ENCODE results near the gene KPNA2.
A peak's percentile ranks its signal among the peaks of the same experiment; 100 is the strongest.
"Not testable (repeated sequence)": the region's sequence is repeated elsewhere in the genome, so short reads cannot be mapped to it uniquely, and the experiment has no call there.

KPNA2 gene

DNA sequence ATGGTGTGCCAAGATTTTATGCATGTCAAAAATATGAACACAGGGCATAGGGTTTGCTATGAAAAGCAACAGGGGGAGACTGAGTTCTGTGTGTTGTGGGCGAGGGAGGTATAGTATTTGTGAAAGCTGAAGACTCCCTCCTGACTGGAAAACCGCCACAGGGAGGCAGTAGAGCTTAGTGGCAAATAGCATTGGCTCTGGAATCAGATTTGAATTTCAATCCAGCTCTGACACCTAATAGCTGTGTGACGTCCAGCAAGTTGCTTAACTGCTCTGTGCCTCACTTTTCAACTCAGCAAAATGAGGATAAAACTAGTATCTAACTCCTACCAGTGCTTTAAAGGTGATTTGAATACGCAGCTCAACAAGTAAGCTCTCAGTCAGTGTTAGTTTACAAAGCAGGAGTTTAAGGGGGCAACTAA, 22.0 kb downstream of the KPNA2 start:
- DNase-seq (ENCODE audit: low read depth in 2 of 2) = peak in 1 of 2 donors; percentile 23

DNA sequence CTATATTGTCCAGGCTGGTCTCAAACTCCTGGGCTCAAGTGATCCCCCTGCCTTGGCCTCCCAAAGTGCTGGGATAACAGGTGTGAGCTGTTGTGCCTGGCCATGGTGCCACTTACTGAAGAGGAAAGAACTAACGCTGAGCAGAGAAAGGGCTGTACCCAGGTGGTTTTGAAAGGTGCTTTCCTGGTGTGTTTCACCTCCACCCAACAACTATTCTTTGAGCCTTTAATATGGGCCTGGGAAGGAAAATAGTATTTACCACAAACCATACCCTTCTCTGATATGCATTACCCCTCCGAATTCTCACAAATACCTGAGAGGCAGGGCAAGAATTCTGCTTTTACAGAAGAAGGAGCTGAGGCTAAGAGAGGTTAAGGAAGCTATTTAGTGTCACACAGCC, 24.8 kb downstream of the KPNA2 start:
- DNase-seq (ENCODE audit: low read depth in 2 of 2) = no peak

DNA sequence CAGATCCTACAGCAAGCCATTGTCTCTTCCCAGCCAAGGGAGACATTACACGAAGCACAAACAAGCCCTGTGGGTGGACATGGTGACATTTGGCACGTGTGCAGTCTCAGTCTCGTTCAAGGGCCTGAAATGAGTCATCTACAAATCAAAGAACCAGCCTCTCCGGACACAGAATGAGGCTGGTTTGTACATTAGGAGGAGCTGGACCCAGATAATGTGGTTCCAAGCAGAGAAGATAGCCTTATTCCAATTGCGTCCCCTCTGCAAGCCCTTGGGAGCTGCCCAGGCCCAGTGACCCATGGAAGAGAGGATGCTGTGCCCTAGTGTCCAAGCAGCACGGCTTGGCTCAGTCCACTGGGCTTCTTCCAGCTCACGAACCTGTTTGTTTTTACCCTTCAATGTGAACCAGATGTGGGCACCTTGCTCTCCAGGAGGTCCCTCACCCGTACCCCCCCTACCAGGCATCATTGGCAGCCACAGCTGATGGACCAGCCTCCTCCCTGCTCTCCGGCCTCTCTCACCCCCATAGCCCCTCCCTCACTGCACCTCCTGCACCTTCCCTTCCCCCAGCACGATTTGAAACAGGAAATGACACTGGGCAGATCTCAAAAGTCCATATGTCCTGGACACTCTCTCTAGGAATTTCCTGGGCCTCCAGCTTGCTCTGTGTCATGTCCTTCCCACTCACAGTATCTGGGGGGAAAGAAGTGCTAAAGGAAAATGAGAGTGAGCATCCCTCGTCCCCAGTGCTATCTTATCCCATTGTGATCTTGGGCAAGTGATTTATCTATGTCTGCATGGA, 26.2 kb downstream of the KPNA2 start:
- no peak for DNase-seq (ENCODE audit: low read depth in 2 of 2)

DNA sequence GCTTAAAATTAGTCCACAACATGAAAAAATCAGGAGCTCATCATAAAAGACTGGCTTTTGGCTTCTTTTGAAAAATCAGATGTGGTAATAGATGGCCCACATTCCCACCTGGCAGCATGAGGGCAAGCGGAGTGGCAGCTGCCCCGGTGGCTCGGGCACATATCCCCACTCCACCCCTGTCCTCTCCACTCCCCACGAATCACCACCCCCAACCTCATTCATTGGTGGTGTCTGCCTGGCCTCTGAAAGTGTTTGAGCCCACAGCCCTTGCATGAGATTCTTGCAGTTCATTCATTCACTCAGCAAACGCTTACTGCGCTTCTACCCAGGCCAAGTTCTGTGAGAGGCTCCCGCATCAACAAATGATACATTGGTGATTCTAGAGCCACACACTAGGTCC, 29.8 kb downstream of the KPNA2 start:
- not testable (repeated sequence) for DNase-seq (ENCODE audit: low read depth in 2 of 2)

DNA sequence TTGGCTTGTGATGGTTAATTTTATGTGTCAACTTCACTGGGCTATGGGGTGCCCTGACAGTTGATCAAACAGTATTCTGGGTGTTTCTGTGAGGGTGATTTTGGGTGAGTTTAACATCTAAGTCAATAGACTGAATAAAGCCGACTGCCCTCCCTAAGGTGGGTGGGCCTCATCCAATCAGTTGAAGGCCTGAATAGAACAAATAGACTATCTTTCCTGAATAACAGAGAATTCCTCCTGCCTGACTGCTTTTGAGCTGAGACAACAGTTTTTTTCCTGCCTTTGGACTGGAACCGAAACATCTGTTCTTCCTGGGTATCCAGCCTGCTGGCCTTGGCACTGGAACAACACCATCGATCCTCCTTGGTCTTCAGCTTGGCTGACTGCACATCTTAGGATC, 33.0 kb downstream of the KPNA2 start:
- not testable (repeated sequence) for DNase-seq (ENCODE audit: low read depth in 2 of 2)

DNA sequence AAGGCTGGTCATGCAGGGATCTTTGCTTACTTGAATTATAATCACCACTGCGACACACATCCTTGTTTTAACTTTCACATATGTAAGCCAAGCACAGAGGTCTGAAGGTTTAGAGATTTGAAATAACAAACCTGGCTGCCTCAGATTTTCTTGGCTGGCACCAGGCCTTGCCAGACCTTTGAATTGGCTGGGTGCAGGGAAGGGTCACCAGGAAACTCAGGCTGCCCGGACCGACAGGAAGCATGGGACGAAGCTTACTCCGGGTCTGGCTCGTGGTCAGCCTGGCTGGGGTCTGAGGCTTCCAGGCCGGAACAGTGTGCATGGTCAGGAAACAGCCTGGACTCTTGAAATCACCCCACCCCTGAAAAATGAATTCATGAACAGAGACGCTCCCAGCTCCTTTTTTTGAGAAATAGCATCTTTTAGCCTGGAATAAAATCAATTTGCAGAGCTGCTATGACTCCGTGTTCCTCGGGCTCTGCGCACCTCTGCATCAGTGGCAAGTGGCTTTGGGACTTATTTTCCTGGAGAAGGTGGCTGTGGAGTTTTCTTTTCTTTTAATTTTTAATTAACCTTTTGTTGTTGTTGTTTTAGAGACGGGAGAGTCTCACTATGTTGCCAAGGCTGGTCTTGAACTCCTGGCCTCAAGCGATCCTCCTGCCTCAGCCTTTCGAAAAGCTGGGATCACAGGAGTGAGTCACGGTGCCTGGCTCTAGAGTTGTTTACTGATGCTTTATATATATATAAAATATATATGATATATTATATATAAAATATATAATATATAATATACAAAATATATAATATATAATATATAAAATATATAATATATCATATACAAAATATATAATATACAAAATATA, 35.3 kb downstream of the KPNA2 start:
- DNase-seq (ENCODE audit: low read depth in 2 of 2) = not testable (repeated sequence)

DNA sequence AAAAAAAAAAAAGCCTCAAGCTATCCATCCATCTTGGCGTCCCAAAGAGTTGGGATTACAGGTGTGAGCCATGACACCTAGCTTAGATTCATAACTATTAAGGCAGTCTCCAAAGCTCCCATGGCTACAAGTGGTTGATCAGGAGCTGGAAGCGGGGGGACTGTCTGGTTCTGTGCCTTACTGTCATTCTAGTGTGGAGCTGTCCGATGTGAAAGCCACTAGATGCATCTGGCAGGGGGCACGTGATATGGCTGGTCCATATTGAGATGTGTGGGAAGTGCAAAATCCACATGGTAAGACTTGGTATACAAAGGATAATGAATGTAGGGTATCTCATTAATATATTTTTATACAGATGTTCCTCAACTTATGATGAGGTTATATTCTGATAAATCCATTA, 38.7 kb downstream of the KPNA2 start:
- DNase-seq (ENCODE audit: low read depth in 2 of 2) = no peak

DNA sequence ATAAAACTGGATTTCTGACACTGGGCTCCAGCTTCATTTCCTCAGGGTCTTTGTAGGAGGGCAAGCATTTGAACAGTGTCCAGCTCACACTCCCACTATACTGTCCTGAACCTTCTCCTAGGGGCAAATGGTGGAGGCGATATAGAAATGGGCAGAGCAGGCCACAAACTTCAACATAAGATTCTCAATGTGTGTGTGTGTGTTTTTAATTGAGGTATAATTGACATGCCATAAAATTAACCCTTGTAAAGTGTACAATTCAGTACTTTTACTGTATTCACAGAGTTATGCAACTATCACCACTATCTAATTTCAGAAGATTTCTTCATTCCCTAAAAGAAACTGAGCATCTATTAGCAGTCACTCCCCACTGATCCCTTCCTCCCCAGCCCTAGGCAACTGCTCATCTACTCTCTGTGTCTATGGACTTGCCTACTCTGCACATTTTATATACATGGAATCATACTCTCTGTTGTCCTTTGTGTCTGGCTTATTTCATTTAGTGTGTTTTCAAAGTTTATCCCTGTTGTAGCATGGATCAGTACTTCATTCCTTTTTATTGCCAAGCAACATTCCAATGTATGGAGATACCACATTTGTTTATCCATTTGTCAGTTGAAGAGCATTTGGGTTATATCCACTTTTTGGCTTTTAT, 40.5 kb downstream of the KPNA2 start:
- not testable (repeated sequence) for DNase-seq (ENCODE audit: low read depth in 2 of 2)

DNA sequence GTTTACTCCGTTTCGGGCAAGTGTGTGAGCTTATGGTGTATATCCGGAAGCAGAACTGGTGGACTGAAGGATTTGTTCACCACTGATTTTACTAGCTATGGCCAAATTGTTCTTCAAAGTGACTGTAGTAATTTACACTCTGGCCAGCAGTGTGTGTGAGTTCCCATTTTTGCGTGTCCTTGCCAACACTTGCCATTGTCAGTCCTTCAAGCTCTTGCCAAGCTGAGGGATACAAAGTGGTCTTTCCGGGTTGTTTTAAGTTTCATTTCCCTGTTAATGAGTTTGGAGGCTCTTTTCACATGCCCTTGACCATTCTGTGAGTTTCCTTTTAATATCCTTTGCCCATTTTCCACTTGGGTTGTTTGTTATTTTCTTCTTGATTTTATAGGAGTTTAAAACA, 42.0 kb downstream of the KPNA2 start:
- not testable (repeated sequence) for DNase-seq (ENCODE audit: low read depth in 2 of 2)

DNA sequence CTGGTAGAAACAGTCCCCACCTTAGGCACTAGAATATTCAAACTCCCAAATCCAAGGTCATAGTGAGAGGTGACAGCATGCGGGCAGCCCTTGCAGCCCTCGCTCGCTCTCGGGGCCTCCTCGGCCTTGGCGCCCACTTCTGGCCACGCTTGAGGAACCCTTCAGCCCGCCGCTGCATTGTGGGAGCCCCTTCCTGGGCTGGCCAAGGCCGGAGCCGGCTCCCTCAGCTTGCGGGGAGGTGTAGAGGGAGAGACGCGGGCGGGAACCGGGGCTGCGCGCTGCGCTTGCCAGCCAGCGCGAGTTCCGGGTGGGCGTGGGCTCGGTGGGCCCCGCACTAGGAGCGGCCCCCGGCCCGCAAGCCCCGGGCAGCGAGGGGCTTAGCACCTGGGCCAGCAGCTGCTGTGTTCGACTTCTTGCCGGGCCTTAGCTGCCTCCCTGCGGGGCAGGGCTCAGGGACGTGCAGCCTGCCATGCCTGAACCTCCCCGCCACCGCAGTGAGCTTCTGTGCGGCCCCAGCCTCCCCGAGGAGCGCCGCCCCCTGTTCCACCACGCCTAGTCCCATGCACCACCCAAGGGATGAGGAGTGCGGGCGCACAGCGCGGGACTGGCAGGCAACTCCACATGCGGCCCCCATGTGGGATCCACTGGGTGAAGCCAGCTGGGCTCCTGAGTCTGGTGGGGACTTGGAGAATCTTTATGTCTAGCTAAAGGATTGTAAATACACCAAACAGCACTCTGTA, 45.0 kb downstream of the KPNA2 start:
- no peak for DNase-seq (ENCODE audit: low read depth in 2 of 2)

DNA sequence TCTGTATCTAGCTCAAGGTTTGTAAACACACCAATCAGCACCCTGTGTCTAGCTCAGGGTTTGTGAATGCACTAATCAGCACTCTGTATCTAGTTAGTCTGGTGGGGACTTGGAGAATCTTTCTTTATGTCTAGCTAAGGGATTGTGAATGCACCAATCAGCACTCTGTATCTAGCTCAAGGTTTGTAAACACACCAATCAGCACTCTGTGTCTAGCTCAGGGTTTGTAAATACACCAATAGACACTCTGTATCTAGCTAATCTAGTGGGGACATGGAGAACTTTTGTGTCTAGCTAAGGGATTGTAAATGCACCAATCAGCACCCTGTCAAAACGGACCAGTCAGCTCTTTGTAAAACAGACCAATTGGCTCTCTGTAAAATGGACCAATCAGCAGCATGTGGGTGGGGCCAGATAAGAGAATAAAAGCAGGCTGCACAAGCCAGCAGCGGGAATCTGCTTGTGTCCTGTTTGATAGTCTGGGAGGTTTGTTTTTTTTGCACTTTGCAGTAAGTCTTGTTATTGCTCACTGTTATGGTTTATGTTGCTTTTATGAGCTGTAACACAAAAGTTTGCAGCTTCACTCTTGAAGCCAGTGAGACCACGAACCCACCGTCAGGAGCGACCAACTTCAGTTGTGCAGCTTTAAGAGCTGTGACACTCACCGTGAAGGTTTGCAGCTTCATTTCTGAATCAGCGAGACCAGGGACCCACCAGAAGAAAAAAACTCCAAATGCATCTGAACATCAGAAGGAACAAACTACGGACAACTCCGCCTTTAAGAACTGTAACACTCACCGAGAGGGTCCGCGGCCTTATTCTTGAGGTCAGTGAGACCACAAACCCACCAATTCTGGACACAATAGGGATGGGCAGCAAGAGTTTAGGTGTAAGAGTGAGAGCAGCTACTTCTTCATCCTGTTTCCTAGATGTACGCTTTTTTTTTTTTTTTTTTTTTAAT, 46.0 kb downstream of the KPNA2 start:
- not testable (repeated sequence) for DNase-seq (ENCODE audit: low read depth in 2 of 2)

DNA sequence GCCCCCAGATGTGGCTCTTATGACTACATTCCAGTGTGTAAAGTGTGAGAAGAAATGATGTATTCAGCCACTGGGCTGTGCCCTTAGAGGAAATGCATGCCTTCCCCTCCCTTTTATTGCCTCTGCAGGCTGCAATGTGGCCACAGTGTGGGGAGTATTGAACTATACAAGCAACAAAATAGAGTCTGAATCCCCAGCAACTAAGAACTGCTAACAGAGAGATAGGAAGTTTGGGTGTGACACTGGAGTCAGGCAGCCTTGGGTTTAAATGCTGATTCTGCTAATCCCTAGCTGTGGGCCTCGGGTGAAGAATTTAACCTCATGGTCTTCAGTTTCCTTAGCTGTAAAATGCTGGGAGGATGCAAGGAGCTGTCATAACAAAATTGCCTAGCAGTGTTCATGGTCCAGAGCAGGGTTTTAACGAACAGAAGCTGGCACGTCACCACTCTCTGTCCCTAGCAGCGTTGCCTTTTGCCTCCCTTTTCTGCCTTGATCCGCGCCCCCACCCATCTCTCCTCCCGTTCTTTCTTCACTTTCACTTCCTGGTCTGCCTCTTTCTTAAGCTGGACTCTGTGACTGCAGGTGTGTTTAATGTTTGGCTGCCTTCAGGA, 50.3 kb downstream of the KPNA2 start:
- DNase-seq (ENCODE audit: low read depth in 2 of 2) = no peak

DNA sequence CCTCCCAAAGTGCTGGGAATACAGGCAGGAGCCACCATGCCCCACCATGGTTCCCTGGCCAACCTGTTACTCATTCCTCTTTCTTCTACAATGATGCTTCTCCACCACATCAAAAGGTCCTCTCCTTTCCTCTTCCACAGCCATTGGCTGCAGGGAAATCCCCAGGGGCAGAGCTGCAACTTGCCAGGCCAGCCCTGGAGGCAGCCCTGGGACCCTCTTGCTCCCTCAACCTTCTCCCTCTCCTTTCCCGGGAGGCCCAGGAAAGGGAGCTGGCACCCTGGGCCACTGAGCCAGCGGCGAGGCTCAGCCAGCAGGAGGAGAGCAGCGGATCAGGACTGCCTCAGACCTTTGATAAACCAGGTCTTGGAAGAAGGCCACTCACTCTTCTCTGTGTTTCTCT, 51.1 kb downstream of the KPNA2 start:
- not testable (repeated sequence) for DNase-seq (ENCODE audit: low read depth in 2 of 2)

DNA sequence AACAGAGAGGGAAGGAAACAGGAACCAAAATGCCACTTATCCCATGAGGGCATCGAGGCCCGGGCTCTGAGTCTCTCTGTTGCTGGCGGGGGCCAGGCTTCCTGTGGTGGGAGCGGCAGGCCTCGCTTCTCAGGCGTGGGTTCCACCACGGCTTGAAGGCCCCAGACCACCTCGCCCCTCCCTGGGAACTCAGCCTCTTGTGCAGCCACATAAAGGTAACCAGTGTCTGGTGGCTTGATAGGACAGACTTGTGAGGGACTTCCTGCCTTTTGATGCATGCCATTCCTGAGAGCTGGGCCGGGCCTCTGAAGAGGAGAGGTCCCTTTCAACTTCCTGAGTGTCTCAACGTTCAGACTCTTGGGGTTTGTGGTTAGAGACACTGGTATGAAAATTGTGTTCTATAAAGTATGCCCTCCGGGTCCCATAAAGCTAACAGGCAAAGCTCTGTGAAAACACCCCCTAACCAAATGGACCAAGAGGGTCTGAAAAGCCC, 51.6 kb downstream of the KPNA2 start:
- not testable (repeated sequence) for DNase-seq (ENCODE audit: low read depth in 2 of 2)

DNA sequence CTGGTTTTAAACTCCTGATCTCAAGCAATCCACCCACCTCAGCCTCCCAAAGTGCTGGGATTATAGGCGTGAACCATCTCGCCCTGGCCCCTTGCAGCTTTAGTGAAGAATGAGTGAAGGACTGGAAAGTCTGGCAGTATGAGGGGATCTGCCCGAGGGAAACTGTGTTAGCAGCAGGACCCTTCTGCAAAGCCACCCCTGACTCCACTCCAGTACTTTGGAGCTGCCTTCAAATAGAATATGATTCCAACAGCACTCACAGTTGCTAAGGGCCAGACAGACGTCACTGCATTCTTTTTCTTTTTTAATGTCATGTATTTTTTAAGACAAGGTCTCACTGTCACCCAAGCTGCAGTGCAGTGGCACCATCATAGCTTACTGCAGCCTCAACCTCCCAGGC, 52.3 kb downstream of the KPNA2 start:
- DNase-seq (ENCODE audit: low read depth in 2 of 2) = no peak

DNA sequence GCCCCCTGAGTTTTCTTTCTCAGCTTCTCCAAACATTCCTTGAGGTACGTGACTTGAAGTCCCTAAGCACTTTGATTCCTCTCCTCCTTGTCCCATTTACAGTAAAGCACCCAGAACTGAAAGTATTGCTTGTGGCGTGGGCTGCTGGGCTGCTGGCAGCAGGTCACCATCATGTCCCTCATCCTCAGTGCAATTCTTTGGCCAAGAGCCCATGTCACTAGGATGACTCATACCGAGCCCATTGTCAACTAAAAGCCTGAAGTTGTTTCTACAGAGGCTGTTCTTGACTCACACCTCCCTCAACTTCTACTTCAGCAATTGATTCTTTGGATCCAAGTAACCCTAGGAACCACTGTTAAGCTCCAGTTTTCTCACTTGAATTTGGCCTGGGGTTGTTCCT, 54.3 kb downstream of the KPNA2 start:
- no peak for DNase-seq (ENCODE audit: low read depth in 2 of 2)

DNA sequence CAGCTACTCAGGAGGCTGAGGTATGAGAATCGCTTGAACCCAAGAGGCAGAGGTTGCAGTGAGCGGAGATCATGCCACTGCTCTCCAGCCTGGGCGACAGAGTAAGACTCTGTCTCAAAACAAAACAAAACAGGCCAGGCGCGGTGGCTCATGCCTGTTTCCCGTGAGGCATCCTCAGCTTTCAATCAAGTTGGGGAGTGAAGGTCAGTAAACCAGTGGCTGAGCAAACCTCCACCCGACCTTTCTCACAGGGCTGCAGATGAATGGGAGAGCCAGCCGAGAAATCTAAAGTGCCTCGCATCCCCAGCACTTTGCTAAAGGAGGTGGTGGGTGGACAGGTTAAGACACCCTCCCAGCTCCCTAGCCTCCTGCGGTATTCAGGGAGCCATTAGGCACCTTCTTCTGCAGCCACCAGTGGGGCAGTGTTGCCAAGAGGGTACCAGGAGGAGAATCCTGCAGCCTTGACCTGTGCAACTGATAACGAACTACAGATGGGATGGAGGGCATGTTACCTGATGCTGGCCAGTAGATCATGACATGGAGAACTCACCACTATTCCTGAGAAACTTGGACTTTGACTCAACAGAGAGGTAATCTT, 59.0 kb downstream of the KPNA2 start:
- no peak for DNase-seq (ENCODE audit: low read depth in 2 of 2)

DNA sequence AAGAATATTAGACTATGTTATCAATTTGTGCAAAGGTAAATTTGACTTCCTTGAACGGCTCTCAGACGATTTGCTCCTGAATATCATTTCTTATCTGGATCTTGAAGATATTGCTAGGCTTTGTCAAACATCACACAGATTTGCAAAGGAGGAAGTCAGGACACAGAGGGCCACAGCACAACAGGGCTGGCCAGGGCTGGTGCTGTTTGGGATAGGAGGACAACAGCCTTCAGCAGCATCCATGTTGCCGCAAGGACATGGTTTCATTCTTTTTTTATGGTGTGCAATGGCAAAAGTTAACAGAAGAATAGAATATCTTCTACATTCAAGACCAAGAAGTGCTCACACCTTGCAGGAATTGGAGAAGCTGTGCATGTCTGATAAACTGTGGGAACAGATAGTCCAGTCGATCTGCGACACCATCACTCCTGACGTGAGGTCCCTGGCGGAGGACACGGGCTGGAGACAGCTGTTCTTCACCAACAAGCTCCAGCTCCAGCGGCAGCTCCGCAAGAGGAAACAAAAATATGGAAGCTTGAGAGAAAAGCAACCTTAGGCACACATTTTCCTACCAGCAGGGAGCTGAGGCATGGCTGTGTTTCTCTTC, 59.8 kb downstream of the KPNA2 start:
- DNase-seq (ENCODE audit: low read depth in 2 of 2) = no peak

DNA sequence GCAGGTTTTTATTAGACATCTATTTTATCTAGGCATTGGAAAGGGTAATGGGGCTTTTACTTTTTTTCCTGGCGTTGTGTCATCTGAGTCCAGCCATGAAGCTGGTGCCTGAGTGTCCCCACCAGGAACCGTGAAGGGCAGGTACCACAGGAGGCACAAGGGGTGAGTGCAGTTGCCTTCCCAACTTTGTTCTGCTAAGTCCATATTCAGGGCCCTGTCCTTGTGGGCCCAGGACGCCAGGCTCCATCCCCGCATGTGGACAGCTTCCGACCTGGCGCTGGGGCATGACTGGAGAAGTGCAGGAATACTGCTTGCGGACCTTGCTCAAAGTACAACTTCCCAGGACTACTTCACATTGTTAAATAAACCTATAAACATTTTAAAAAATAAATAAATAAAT, 60.6 kb downstream of the KPNA2 start:
- no peak for DNase-seq (ENCODE audit: low read depth in 2 of 2)

Measured in stimulated activated CD8-positive, alpha-beta memory T cell treated with anti-CD3 and anti-CD28 coated beads, Interleukin-2, amount 100 ng/mL, for 1 hour (primary cell).